HepG2 (cell line): ENCODE results near the gene TMTC3. TPM values are rescaled to one million over a fixed set of nuclear protein-coding genes. Genes with fewer than 3 reads are reported as not detected.

ENCODE experiments used
- CREB1 ChIP-seq, 2 experiments: fragments of 450-650 bp in 1 of 2; IDR thresholded peaks; 2 replicates each; pipeline ENCODE4 v1.6.1; 2016 to 2017; ENCODE audit warnings: control low read depth in 1 of 2, mild to moderate bottlenecking in 1 of 2, missing compliant biosample characterization in 1 of 2, missing genetic modification characterization in 1 of 2
- E2F5 ChIP-seq: sonication (generic); formaldehyde crosslinking; conservative IDR thresholded peaks from 2 replicates; pipeline ENCODE4 v1.4.0; 2020; ENCODE audit warnings: missing genetic modification reagents
- EED ChIP-seq: sonication (generic); formaldehyde crosslinking; IDR thresholded peaks from 2 replicates; pipeline ENCODE4 v1.5.0; 2020; ENCODE audit warnings: mild to moderate bottlenecking, missing genetic modification reagents
- JUNB ChIP-seq: sonication (generic); formaldehyde crosslinking; IDR thresholded peaks from 2 replicates; pipeline ENCODE4 v1.8.0; 2022; ENCODE audit warnings: missing genetic modification reagents, mild to moderate bottlenecking, borderline replicate concordance
- KAT8 ChIP-seq: IDR thresholded peaks from 2 replicates; pipeline ENCODE4 v1.6.1; 2016; ENCODE audit warnings: missing genetic modification reagents, missing compliant biosample characterization
- MEIS2 ChIP-seq: sonication (generic); formaldehyde crosslinking; IDR thresholded peaks from 2 replicates; pipeline ENCODE4 v1.9.0; 2021; ENCODE audit warnings: mild to moderate bottlenecking, missing genetic modification reagents
- MTF1 ChIP-seq: sonication (generic); formaldehyde crosslinking; IDR thresholded peaks from 2 replicates; pipeline ENCODE4 v1.5.0; 2020; ENCODE audit warnings: missing genetic modification reagents
- NONO ChIP-seq, 2 experiments: fragments of 450-650 bp in 1 of 2; sonication (generic) in 1 of 2; formaldehyde crosslinking in 1 of 2; IDR thresholded peaks in 1 of 2; conservative IDR thresholded peaks in 1 of 2; 2 replicates each; pipeline versions ENCODE4 v1.6.1 to v1.8.0; 2017 to 2022; ENCODE audit warnings: mild to moderate bottlenecking in 1 of 2, missing genetic modification reagents in 1 of 2, moderate library complexity in 1 of 2
- NPAS2 ChIP-seq: sonication (generic); formaldehyde crosslinking; IDR thresholded peaks from 2 replicates; pipeline ENCODE4 v1.8.0; 2022; ENCODE audit warnings: mild to moderate bottlenecking, missing genetic modification reagents, borderline replicate concordance
- NR2F1 ChIP-seq, 2 experiments: fragments of 450-650 bp in 1 of 2; formaldehyde crosslinking in 1 of 2; IDR thresholded peaks; 2 replicates each; pipeline versions ENCODE4 v1.5.0 to v1.6.1; 2016 to 2020; ENCODE audit warnings: mild to moderate bottlenecking in 1 of 2, missing compliant biosample characterization in 1 of 2, missing genetic modification reagents in 1 of 2, moderate library complexity in 1 of 2
- RNF2 ChIP-seq: fragments of 450-650 bp; conservative IDR thresholded peaks from 2 replicates; pipeline ENCODE4 v1.6.1; 2016; ENCODE audit warnings: low read depth
- SATB2 ChIP-seq: sonication (generic); formaldehyde crosslinking; IDR thresholded peaks from 2 replicates; pipeline ENCODE4 v1.5.0; 2020; ENCODE audit warnings: missing genetic modification reagents
- SMAD9 ChIP-seq: sonication (generic); formaldehyde crosslinking; IDR thresholded peaks from 2 replicates; pipeline ENCODE4 v1.5.1; 2020; ENCODE audit warnings: mild to moderate bottlenecking, missing genetic modification reagents
- SRY ChIP-seq: sonication (generic); formaldehyde crosslinking; IDR thresholded peaks from 2 replicates; pipeline ENCODE4 v1.8.0; 2022; ENCODE audit warnings: mild to moderate bottlenecking, missing genetic modification reagents
- TCF7L2 ChIP-seq: IDR thresholded peaks from 2 replicates; pipeline ENCODE4 v1.6.1; 2011; ENCODE audit warnings: mild to moderate bottlenecking, low read depth, low read length, moderate library complexity
- TOE1 ChIP-seq: sonication (generic); formaldehyde crosslinking; IDR thresholded peaks from 2 replicates; pipeline ENCODE4 v1.4.0; 2020; ENCODE audit warnings: mild to moderate bottlenecking, missing genetic modification reagents
- TP53 ChIP-seq: sonication (generic); formaldehyde crosslinking; conservative IDR thresholded peaks from 2 replicates; pipeline ENCODE4 v1.4.0; 2020; ENCODE audit warnings: missing genetic modification reagents
- U2AF1 ChIP-seq: fragments of 200-400 bp; formaldehyde crosslinking; optimal IDR thresholded peaks from 2 replicates; pipeline ENCODE3; 2017; ENCODE audit warnings: mild to moderate bottlenecking, low read depth, low read length
- ZBTB21 ChIP-seq: sonication (generic); formaldehyde crosslinking; IDR thresholded peaks from 2 replicates; pipeline ENCODE4 v1.4.0; 2020; ENCODE audit warnings: missing genetic modification reagents
- ZFP36 ChIP-seq: fragments of 150-350 bp; IDR thresholded peaks from 2 replicates; pipeline ENCODE4 v1.6.1; 2018; ENCODE audit warnings: borderline replicate concordance, low read length, low read depth; ENCODE audit not compliant: partially characterized antibody
- ZNF558 ChIP-seq: sonication (generic); formaldehyde crosslinking; IDR thresholded peaks from 2 replicates; pipeline ENCODE4 v1.9.0; 2022; ENCODE audit warnings: mild to moderate bottlenecking, missing genetic modification reagents, borderline replicate concordance
- ZNF672 ChIP-seq: sonication (generic); formaldehyde crosslinking; IDR thresholded peaks from 2 replicates; pipeline ENCODE4 v1.8.1; 2022; ENCODE audit warnings: missing genetic modification reagents
- ZNF709 ChIP-seq: sonication (generic); formaldehyde crosslinking; IDR thresholded peaks from 2 replicates; pipeline ENCODE4 v1.5.0; 2020; ENCODE audit warnings: mild to moderate bottlenecking, missing genetic modification reagents
- ZNF839 ChIP-seq: sonication (generic); formaldehyde crosslinking; IDR thresholded peaks from 2 replicates; pipeline ENCODE4 v1.4.0; 2020; ENCODE audit warnings: missing genetic modification reagents, mild to moderate bottlenecking, borderline replicate concordance
- polyA plus RNA-seq, 8 experiments: library from polyadenylated mRNA; depleted of rRNA in 3 of 8; stranded (reverse) in 7 of 8; unstranded in 1 of 8; fragments of >200 nt; fragmentation: Illumina TruSeq in 4 of 8; extraction: Trizol in 4 of 8; gene quantifications; 2 replicates each; pipeline versions ENCODE4 v1.2.1 to v1.2.3, GENCODE V29; 2011 to 2016; ENCODE audit warnings: low read depth in 4 of 8, missing spikeins in 1 of 8, mixed read lengths in 1 of 8; ENCODE audit not compliant: insufficient read depth in 1 of 8
- total RNA-seq, 5 experiments: library from RNA; depleted of rRNA; stranded (reverse); fragments of >200 nt; fragmentation: Illumina TruSeq; extraction: Trizol; gene quantifications; 2 replicates each; pipeline ENCODE4 v1.2.3, GENCODE V29; 2016; ENCODE audit warnings: low read depth in 1 of 5
- TF ChIP-seq, protein P1 (sequence below): sonication (generic); formaldehyde crosslinking; IDR thresholded peaks from 2 replicates; pipeline ENCODE4 v1.9.0; 2021; ENCODE audit warnings: missing genetic modification reagents, borderline replicate concordance
- TF ChIP-seq, protein P2 (sequence below): IDR thresholded peaks from 2 replicates; pipeline ENCODE4 v1.6.1; 2016; ENCODE audit warnings: missing compliant biosample characterization, missing genetic modification reagents, borderline replicate concordance

TMTC3 gene
- total and polyA plus RNA-seq, 2 of the 13 experiments (the other 11 are each of a cell fraction or from before 2014, with no cell fraction given): 6.3 to 22.5 TPM

DNA sequence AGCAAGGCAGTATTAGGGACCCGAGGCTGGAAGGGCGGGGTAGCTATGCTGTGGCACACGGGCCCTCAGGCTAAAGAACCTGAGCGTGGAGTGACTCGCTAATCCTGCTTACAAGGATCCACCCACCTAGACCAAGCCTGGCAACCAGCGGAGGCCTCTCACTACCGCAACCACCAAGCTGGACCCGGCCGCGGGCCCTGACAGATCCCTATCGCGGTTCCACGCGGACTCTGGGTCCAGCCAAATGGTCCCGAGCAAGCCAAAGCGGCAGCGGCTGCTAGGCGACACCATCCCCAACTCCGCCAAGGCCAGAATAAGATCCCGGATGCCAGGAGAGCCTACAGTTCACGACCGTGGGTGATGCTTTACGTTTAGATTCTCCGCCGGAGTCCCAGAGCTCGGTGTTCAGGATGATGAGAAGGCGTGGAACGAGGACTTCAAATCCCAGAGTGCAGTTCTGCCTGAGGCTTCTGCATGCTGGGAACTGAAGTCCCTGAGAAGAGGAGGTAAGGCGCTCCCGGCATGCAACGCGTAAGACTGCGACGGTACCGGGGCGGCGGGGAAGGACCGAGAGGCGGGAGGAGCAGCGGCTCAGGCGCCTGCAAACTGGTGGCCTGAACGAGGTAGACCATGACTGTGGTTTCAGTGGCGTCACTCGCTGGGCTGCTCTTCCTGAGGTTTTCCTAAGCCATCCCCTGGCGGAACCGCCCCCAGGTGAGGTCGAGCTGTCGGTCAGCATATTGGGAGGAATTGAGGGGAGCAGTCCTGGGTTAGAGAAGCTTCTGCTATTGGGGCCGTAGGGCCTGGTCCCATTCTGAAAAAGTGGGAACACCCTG is at the start of gene TMTC3, which contains the start of gene CEP290 (continued):
- TF ChIP-seq MTF1 (no peak), ZNF839 (CRISPR knock-in tag) (no peak; the same call in 1 of the 2 replicates), E2F5 (CRISPR knock-in tag) (no peak), KAT8 (peak; percentile 88), NPAS2 (no peak), NONO (IDR thresholded peaks at IDR 0.05) (no peak), NONO (CRISPR knock-in tag; conservative IDR thresholded peaks at IDR 0.05) (peak; percentile 86), JUNB (CRISPR knock-in tag) (no peak), RNF2 (peak; percentile 49; the same call in 1 of the 2 replicates), SMAD9 (no peak), U2AF1 (no peak), SATB2 (CRISPR knock-in tag) (no peak), ZBTB21 (no peak), ZNF558 (CRISPR knock-in tag) (peak; percentile 77; the same call in 1 of the 2 replicates), NR2F1 (CRISPR knock-in tag; IDR thresholded peaks at IDR 0.05) (no peak), ZNF709 (CRISPR knock-in tag) (peak; percentile 87), CREB1 (IDR thresholded peaks at IDR 0.05) (peak; percentile 73), CREB1 (CRISPR knock-in tag; IDR thresholded peaks at IDR 0.05) (peak; percentile 87), EED (CRISPR knock-in tag) (no peak), ZFP36 (no peak), SRY (CRISPR knock-in tag) (no peak; the same call in 1 of the 2 replicates), TOE1 (CRISPR knock-in tag) (no peak), ZNF672 (CRISPR knock-in tag) (no peak), MEIS2 (CRISPR knock-in tag) (no peak; the same call in 1 of the 2 replicates), TP53 (CRISPR knock-in tag) (no peak), TCF7L2 (no peak)
- TF ChIP-seq, protein P1, sequence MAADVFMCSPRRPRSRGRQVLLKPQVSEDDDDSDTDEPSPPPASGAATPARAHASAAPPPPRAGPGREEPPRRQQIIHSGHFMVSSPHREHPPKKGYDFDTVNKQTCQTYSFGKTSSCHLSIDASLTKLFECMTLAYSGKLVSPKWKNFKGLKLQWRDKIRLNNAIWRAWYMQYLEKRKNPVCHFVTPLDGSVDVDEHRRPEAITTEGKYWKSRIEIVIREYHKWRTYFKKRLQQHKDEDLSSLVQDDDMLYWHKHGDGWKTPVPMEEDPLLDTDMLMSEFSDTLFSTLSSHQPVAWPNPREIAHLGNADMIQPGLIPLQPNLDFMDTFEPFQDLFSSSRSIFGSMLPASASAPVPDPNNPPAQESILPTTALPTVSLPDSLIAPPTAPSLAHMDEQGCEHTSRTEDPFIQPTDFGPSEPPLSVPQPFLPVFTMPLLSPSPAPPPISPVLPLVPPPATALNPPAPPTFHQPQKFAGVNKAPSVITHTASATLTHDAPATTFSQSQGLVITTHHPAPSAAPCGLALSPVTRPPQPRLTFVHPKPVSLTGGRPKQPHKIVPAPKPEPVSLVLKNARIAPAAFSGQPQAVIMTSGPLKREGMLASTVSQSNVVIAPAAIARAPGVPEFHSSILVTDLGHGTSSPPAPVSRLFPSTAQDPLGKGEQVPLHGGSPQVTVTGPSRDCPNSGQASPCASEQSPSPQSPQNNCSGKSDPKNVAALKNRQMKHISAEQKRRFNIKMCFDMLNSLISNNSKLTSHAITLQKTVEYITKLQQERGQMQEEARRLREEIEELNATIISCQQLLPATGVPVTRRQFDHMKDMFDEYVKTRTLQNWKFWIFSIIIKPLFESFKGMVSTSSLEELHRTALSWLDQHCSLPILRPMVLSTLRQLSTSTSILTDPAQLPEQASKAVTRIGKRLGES: no peak
- TF ChIP-seq, protein P2, sequence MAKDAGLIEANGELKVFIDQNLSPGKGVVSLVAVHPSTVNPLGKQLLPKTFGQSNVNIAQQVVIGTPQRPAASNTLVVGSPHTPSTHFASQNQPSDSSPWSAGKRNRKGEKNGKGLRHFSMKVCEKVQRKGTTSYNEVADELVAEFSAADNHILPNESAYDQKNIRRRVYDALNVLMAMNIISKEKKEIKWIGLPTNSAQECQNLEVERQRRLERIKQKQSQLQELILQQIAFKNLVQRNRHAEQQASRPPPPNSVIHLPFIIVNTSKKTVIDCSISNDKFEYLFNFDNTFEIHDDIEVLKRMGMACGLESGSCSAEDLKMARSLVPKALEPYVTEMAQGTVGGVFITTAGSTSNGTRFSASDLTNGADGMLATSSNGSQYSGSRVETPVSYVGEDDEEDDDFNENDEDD: peak; percentile 75
